ENCODE results near the gene RPLP2. TPM values are rescaled to one million over a fixed set of nuclear protein-coding genes. Genes with fewer than 3 reads are reported as not detected.

RPLP2 gene
- total and polyA plus RNA-seq, 2 of the 4 experiments (the other 2 are of a cell fraction), result 59.9 to 1,897 TPM

- 0 out of 2 replicates have a peak, but pooled peaks have one; percentile 68 for TF ChIP-seq MXI1 (IDR thresholded peaks at IDR 0.05; ENCODE audit: borderline replicate concordance, low read depth, low read length)
- peak; percentile 67 for TF ChIP-seq SMC3 (IDR thresholded peaks at IDR 0.05; ENCODE audit: low read depth, low read length)
- TF ChIP-seq POLR2A (IDR thresholded peaks at IDR 0.05; ENCODE audit: low read depth, low read length), result no peak
- TF ChIP-seq, protein P1, sequence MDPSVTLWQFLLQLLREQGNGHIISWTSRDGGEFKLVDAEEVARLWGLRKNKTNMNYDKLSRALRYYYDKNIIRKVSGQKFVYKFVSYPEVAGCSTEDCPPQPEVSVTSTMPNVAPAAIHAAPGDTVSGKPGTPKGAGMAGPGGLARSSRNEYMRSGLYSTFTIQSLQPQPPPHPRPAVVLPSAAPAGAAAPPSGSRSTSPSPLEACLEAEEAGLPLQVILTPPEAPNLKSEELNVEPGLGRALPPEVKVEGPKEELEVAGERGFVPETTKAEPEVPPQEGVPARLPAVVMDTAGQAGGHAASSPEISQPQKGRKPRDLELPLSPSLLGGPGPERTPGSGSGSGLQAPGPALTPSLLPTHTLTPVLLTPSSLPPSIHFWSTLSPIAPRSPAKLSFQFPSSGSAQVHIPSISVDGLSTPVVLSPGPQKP (IDR thresholded peaks at IDR 0.05; ENCODE audit: borderline replicate concordance, low read depth, low read length), result no peak
- peak; percentile 73 for TF ChIP-seq RAD21 (IDR thresholded peaks at IDR 0.05; ENCODE audit: low read length)
Observed at GRCh38 chr11:783581-784015, 26.2 kb upstream of the RPLP2 start (continued).
